ENCODE data around the gene GCSH. TPM values are rescaled to one million over a fixed set of nuclear protein-coding genes. Genes with fewer than 3 reads are reported as not detected.

Gene GCSH
- total RNA-seq, 4 donors from 2014 or later, result 48.8 to 82.1 (median 60.7) TPM

- 8 to 30% methylated on average over 11 to 37 of the region's 59 CpGs for WGBS, 2 donors
These were observed 18.9 kb downstream of the GCSH start, which contains the start of gene C16orf46 for GRCh38 chr16:81077076-81077940. Gene C16orf46 (minus strand): TSS chr16:81077238. CDS start chr16:81063955, 13,283 bp downstream.

GRCh38 chr16:81076566-81077075, 19.6 kb downstream of the GCSH start:
- Histone ChIP-seq H3K27me3 (no peaks in the 10 kb centered on the region), H3K36me3 (no peaks in the 10 kb centered on the region), H3K27ac (peak overlapping the region; percentile 88 to 96 (median 93)), H3K4me3 (replicated peaks in 1 of 3) (peak overlapping the region; percentile 5 to 38 (median 14)), H3K4me1 (peaks cover 21 to 24% of the 10 kb centered on the region in 2 donors), H3K9me3 (no peaks in the 10 kb centered on the region)
- TF ChIP-seq POLR2A (IDR thresholded peaks at IDR 0.05) (no peak), CTCF (IDR thresholded peaks at IDR 0.05) (no peak)
- WGBS, 2 donors, result 2% methylated on average over 27 of the region's 27 CpGs
- intact Hi-C loops (cut with DNase I), result loop anchor here (2.0 to 10.0 kb wide), 3 partner anchors 20 to 72 kb away; partner anchors contain the start of genes CENPN, CMC2 and GCSH
- DNase-seq, result peak; percentile 80 to 87

More at GRCh38 chr16:81077076-81077940, 18.9 kb downstream of the GCSH start, which contains the start of gene C16orf46:
- Histone ChIP-seq H3K4me1 (peaks cover 21 to 24% of the 10 kb centered on the region in 2 donors), H3K36me3 (no peaks in the 10 kb centered on the region), H3K27me3 (no peaks in the 10 kb centered on the region), H3K4me3 (replicated peaks in 1 of 3) (peak within 1 kb of the TSS; percentile 5 to 38 (median 14)), H3K9me3 (no peaks in the 10 kb centered on the region), H3K27ac (peak within 1 kb of the TSS; percentile 88 to 96 (median 93))
- TF ChIP-seq CTCF (IDR thresholded peaks at IDR 0.05) (peak in 2 of 6 experiments; percentile 6 to 12), POLR2A (IDR thresholded peaks at IDR 0.05) (peak; percentile 5 to 84)
- peak; percentile 98 for DNase-seq
- intact Hi-C loops (cut with DNase I), result loop anchor here (2.0 to 10.0 kb wide), 3 partner anchors 19 to 73 kb away; partner anchors contain the start of genes CENPN, CMC2 and GCSH

GRCh38 chr16:81073560-81074330, 22.4 kb downstream of the GCSH start:
- Histone ChIP-seq H3K9me3 (no peaks in the 10 kb centered on the region), H3K27me3 (no peaks in the 10 kb centered on the region), H3K27ac (peak overlapping the region in 2 of 3 donors; percentile 3 to 13), H3K36me3 (no peaks in the 10 kb centered on the region), H3K4me1 (peaks cover 15 to 21% of the 10 kb centered on the region in 2 donors), H3K4me3 (replicated peaks in 1 of 3) (no peak overlapping the region)
- intact Hi-C loops (cut with DNase I), result loop anchor here (10.0 kb wide), 1 partner anchor 69 kb away; the partner anchor contains the start of genes CENPN and CMC2
- no peak for DNase-seq
- TF ChIP-seq CTCF (IDR thresholded peaks at IDR 0.05) (no peak), POLR2A (IDR thresholded peaks at IDR 0.05) (no peak)
- WGBS, 2 donors, result 55 to 62% methylated on average over 5 of the region's 5 CpGs

- DNase-seq, result no peak
- Histone ChIP-seq H3K27ac (no peak overlapping the region), H3K4me3 (replicated peaks in 1 of 3) (no peak overlapping the region), H3K4me1 (peaks cover 11 to 13% of the 10 kb centered on the region in 2 donors), H3K36me3 (no peaks in the 10 kb centered on the region), H3K27me3 (no peaks in the 10 kb centered on the region), H3K9me3 (no peaks in the 10 kb centered on the region)
- 88 to 90% methylated on average over 4 of the region's 4 CpGs for WGBS, 2 donors
- intact Hi-C loops (cut with DNase I), result loop anchor here (10.0 kb wide), 1 partner anchor 67 kb away; the partner anchor contains the start of genes CENPN and CMC2
- TF ChIP-seq CTCF (IDR thresholded peaks at IDR 0.05) (no peak), POLR2A (IDR thresholded peaks at IDR 0.05) (no peak)
These were observed 24.4 kb downstream of the GCSH start for GRCh38 chr16:81071805-81072204.
